ENCODE results near the gene CNOT1.

Gene CNOT1

GRCh38 chr16:58499092-58499511, 130.5 kb downstream of the CNOT1 start:
- no peak overlapping the region for H3K27ac ChIP-seq (ENCODE audit: low read length)
- H3K9ac ChIP-seq (ENCODE audit: low read length) = no peak overlapping the region
- H4K20me1 ChIP-seq (ENCODE audit: insufficient read depth, low read length) = no peaks in the 10 kb centered on the region
- H3K4me2 ChIP-seq (ENCODE audit: low read depth, low read length) = no peak overlapping the region
- H3K9me2 ChIP-seq (replicated peaks; ENCODE audit: insufficient read depth, low read length) = no peaks in the 10 kb centered on the region
- no peaks in the 10 kb centered on the region for H3K79me2 ChIP-seq (ENCODE audit: low read length)
- no peak for TF ChIP-seq EZH2phosphoT487 (IDR thresholded peaks at IDR 0.05; ENCODE audit: low read length)
- no peak for TF ChIP-seq CTCF (IDR thresholded peaks at IDR 0.05; ENCODE audit: low read length)
- TF ChIP-seq EZH2 (optimal IDR thresholded peaks at IDR 0.05; ENCODE audit: low read depth, low read length) = no peak
- H3K9me3 ChIP-seq (replicated peaks; ENCODE audit: insufficient read depth, low read length) = no peaks in the 10 kb centered on the region
- DNase-seq = no peak
- no peaks in the 10 kb centered on the region for H3K36me3 ChIP-seq (replicated peaks; ENCODE audit: insufficient read depth, low read length)
- H3K27me3 ChIP-seq (replicated peaks; ENCODE audit: insufficient read depth, low read length) = no peaks in the 10 kb centered on the region
- peaks cover 34% of the 10 kb centered on the region for H3K4me1 ChIP-seq (ENCODE audit: low read length)
- no peak overlapping the region for H3K4me3 ChIP-seq (ENCODE audit: low read length)
- peaks cover 10% of the 10 kb centered on the region for H3F3A ChIP-seq (ENCODE audit: insufficient read depth, low read length)
- no peak overlapping the region for H2AFZ ChIP-seq (ENCODE audit: low read length)

GRCh38 chr16:58498341-58499091, 131.1 kb downstream of the CNOT1 start:
- no peaks in the 10 kb centered on the region for H3K9me3 ChIP-seq (replicated peaks; ENCODE audit: insufficient read depth, low read length)
- H3K4me1 ChIP-seq (ENCODE audit: low read length) = peaks cover 34% of the 10 kb centered on the region
- no peaks in the 10 kb centered on the region for H4K20me1 ChIP-seq (ENCODE audit: insufficient read depth, low read length)
- H3K4me2 ChIP-seq (ENCODE audit: low read depth, low read length) = no peak overlapping the region
- no peak overlapping the region for H2AFZ ChIP-seq (ENCODE audit: low read length)
- H3K4me3 ChIP-seq (ENCODE audit: low read length) = no peak overlapping the region
- no peaks in the 10 kb centered on the region for H3K79me2 ChIP-seq (ENCODE audit: low read length)
- no peaks in the 10 kb centered on the region for H3K36me3 ChIP-seq (replicated peaks; ENCODE audit: insufficient read depth, low read length)
- no peak for DNase-seq
- H3F3A ChIP-seq (ENCODE audit: insufficient read depth, low read length) = peaks cover 10% of the 10 kb centered on the region
- no peaks in the 10 kb centered on the region for H3K9me2 ChIP-seq (replicated peaks; ENCODE audit: insufficient read depth, low read length)
- H3K27ac ChIP-seq (ENCODE audit: low read length) = no peak overlapping the region
- no peak overlapping the region for H3K9ac ChIP-seq (ENCODE audit: low read length)
- TF ChIP-seq CTCF (IDR thresholded peaks at IDR 0.05; ENCODE audit: low read length) (no peak), EZH2 (optimal IDR thresholded peaks at IDR 0.05; ENCODE audit: low read depth, low read length) (no peak), EZH2phosphoT487 (IDR thresholded peaks at IDR 0.05; ENCODE audit: low read length) (no peak)
- H3K27me3 ChIP-seq (replicated peaks; ENCODE audit: insufficient read depth, low read length) = no peaks in the 10 kb centered on the region

GRCh38 chr16:58497935-58498334, 131.7 kb downstream of the CNOT1 start:
- Histone ChIP-seq H3K36me3 (replicated peaks; ENCODE audit: insufficient read depth, low read length) (no peaks in the 10 kb centered on the region), H3K4me1 (ENCODE audit: low read length) (peaks cover 34% of the 10 kb centered on the region), H4K20me1 (ENCODE audit: insufficient read depth, low read length) (no peaks in the 10 kb centered on the region), H3K4me3 (ENCODE audit: low read length) (no peak overlapping the region), H3K9me3 (replicated peaks; ENCODE audit: insufficient read depth, low read length) (no peaks in the 10 kb centered on the region), H3K27me3 (replicated peaks; ENCODE audit: insufficient read depth, low read length) (no peaks in the 10 kb centered on the region), H3K27ac (ENCODE audit: low read length) (no peak overlapping the region), H3K79me2 (ENCODE audit: low read length) (no peaks in the 10 kb centered on the region), H3F3A (ENCODE audit: insufficient read depth, low read length) (peaks cover 10% of the 10 kb centered on the region), H3K9ac (ENCODE audit: low read length) (no peak overlapping the region), H2AFZ (ENCODE audit: low read length) (no peak overlapping the region), H3K9me2 (replicated peaks; ENCODE audit: insufficient read depth, low read length) (no peaks in the 10 kb centered on the region), H3K4me2 (ENCODE audit: low read depth, low read length) (no peak overlapping the region)
- TF ChIP-seq EZH2phosphoT487 (IDR thresholded peaks at IDR 0.05; ENCODE audit: low read length) (no peak), CTCF (IDR thresholded peaks at IDR 0.05; ENCODE audit: low read length) (no peak), EZH2 (optimal IDR thresholded peaks at IDR 0.05; ENCODE audit: low read depth, low read length) (no peak)
- no peak for DNase-seq

Measured in MM.1S (cell line).